HL-60 (cell line): ENCODE data around the gene SP7.

Source experiments
- DNase-seq, 2 experiments: peaks; one replicate each; pipeline ENCODE4 v3.0.0-alpha.2; 2010 to 2020; ENCODE audit warnings: low read depth in 1 of 2, low spot score in 1 of 2
- H3K27ac ChIP-seq: fragments of 250-450 bp; sonication (Bioruptor Pico); replicated peaks from 2 replicates; pipeline ENCODE4 v1.5.1; 2020; ENCODE audit warnings: mild to moderate bottlenecking, moderate library complexity
- H3K27me3 ChIP-seq: fragments of 250-450 bp; sonication (Bioruptor Pico); 2 replicates; pipeline ENCODE4 v1.5.1; 2021; ENCODE audit warnings: mild to moderate bottlenecking, moderate library complexity; ENCODE audit not compliant: insufficient read depth, poor library complexity, severe bottlenecking
- H3K4me3 ChIP-seq: replicated peaks from 2 replicates; pipeline ENCODE4 v1.5.1; 2011; ENCODE audit warnings: mild to moderate bottlenecking, control low read depth, low read length; ENCODE audit not compliant: insufficient read depth
- GABPA ChIP-seq: IDR thresholded peaks from 2 replicates; pipeline ENCODE4 v1.6.1; 2012; ENCODE audit warnings: low read depth
- POLR2AphosphoS5 ChIP-seq: IDR thresholded peaks from 2 replicates; pipeline ENCODE4 v1.6.1; 2012; ENCODE audit warnings: low read depth
- SPI1 ChIP-seq: IDR thresholded peaks from 2 replicates; pipeline ENCODE4 v1.6.1; 2012; ENCODE audit warnings: low read depth, mild to moderate bottlenecking, borderline replicate concordance
- TF ChIP-seq, protein P1 (sequence below): IDR thresholded peaks from one replicate; pipeline ENCODE4 v1.5.1; 2011; ENCODE audit warnings: low read length, control low read depth, inconsistent platforms; ENCODE audit not compliant: insufficient read depth
- TF ChIP-seq, protein P2 (sequence below): IDR thresholded peaks from 2 replicates; pipeline ENCODE4 v1.6.1; 2012; ENCODE audit warnings: low read depth; ENCODE audit not compliant: insufficient replicate concordance

SP7 gene

GRCh38 chr12:53343969-53344368 lies 7.8 kb upstream of the SP7 start:
- no peaks in the 10 kb centered on the region for H3K27me3 ChIP-seq
- no peak overlapping the region for H3K27ac ChIP-seq
- no peak for DNase-seq
- H3K4me3 ChIP-seq: no peak overlapping the region
- TF ChIP-seq, protein P1, sequence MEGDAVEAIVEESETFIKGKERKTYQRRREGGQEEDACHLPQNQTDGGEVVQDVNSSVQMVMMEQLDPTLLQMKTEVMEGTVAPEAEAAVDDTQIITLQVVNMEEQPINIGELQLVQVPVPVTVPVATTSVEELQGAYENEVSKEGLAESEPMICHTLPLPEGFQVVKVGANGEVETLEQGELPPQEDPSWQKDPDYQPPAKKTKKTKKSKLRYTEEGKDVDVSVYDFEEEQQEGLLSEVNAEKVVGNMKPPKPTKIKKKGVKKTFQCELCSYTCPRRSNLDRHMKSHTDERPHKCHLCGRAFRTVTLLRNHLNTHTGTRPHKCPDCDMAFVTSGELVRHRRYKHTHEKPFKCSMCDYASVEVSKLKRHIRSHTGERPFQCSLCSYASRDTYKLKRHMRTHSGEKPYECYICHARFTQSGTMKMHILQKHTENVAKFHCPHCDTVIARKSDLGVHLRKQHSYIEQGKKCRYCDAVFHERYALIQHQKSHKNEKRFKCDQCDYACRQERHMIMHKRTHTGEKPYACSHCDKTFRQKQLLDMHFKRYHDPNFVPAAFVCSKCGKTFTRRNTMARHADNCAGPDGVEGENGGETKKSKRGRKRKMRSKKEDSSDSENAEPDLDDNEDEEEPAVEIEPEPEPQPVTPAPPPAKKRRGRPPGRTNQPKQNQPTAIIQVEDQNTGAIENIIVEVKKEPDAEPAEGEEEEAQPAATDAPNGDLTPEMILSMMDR: no peak

- Histone ChIP-seq H3K27me3 (peaks cover 2% of the 10 kb centered on the region), H3K4me3 (no peak overlapping the region), H3K27ac (no peak overlapping the region)
- no peak for DNase-seq
- TF ChIP-seq, protein P1: no peak
- TF ChIP-seq, protein P2, sequence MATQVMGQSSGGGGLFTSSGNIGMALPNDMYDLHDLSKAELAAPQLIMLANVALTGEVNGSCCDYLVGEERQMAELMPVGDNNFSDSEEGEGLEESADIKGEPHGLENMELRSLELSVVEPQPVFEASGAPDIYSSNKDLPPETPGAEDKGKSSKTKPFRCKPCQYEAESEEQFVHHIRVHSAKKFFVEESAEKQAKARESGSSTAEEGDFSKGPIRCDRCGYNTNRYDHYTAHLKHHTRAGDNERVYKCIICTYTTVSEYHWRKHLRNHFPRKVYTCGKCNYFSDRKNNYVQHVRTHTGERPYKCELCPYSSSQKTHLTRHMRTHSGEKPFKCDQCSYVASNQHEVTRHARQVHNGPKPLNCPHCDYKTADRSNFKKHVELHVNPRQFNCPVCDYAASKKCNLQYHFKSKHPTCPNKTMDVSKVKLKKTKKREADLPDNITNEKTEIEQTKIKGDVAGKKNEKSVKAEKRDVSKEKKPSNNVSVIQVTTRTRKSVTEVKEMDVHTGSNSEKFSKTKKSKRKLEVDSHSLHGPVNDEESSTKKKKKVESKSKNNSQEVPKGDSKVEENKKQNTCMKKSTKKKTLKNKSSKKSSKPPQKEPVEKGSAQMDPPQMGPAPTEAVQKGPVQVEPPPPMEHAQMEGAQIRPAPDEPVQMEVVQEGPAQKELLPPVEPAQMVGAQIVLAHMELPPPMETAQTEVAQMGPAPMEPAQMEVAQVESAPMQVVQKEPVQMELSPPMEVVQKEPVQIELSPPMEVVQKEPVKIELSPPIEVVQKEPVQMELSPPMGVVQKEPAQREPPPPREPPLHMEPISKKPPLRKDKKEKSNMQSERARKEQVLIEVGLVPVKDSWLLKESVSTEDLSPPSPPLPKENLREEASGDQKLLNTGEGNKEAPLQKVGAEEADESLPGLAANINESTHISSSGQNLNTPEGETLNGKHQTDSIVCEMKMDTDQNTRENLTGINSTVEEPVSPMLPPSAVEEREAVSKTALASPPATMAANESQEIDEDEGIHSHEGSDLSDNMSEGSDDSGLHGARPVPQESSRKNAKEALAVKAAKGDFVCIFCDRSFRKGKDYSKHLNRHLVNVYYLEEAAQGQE: no peak
- TF ChIP-seq POLR2AphosphoS5 (no peak), SPI1 (no peak), GABPA (no peak)
Observed at GRCh38 chr12:53343449-53343848, 7.3 kb upstream of the SP7 start.

DNA sequence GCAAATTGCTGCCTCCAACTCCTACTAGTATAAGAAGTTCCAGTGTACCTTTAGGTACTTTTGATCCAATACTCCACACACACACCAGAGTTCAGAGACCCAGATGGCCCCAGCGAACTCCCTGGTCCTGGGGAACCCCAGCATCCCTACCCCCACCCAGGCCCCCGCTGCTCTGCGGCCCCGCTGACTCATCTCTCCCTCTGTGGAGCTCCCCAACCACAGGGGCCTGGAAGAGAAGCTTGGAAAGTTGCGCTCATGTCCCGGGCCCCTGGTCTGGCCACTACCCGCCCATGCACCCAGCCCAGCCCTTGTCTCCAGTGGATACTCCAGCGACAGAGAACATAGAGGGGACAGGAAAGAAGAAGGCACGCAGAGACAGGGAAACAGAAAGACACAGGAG lies 4.2 kb upstream of the SP7 start:
- DNase-seq: no peak
- Histone ChIP-seq H3K4me3 (no peak overlapping the region), H3K27me3 (peaks cover 15% of the 10 kb centered on the region), H3K27ac (no peak overlapping the region)
- TF ChIP-seq, protein P1: no peak
- no peak for TF ChIP-seq POLR2AphosphoS5
- TF ChIP-seq GABPA: no peak
- no peak for TF ChIP-seq SPI1
- TF ChIP-seq, protein P2: no peak

GRCh38 chr12:53338916-53339315 lies 2.8 kb upstream of the SP7 start:
- no peak for DNase-seq
- Histone ChIP-seq H3K27ac (no peak overlapping the region), H3K27me3 (peaks cover 15% of the 10 kb centered on the region), H3K4me3 (no peak overlapping the region)
- TF ChIP-seq, protein P1: no peak
- TF ChIP-seq GABPA (no peak), POLR2AphosphoS5 (no peak), SPI1 (no peak)
- TF ChIP-seq, protein P2: no peak
